HG03064 (cell line): Measurements from ENCODE around the gene INTS4.
"Not testable (repeated sequence)": the region's sequence is repeated elsewhere in the genome, so short reads cannot be mapped to it uniquely, and the experiment has no call there.

Source experiments
- ATAC-seq: cut with Tn5 transposase; IDR thresholded peaks from one replicate; pipeline ENCODE4 v1.9.1; 2021; ENCODE audit warnings: low read depth; ENCODE audit not compliant: unreplicated experiment

Gene INTS4

GRCh38 chr11:78027759-78028158 is 33.3 kb upstream of the INTS4 start:
- ATAC-seq = no peak

- ATAC-seq = no peak
Measured at GRCh38 chr11:78025378-78025777, 30.9 kb upstream of the INTS4 start.

GRCh38 chr11:78023426-78023825 is 29.0 kb upstream of the INTS4 start:
- ATAC-seq = no peak

- no peak for ATAC-seq
Measured at GRCh38 chr11:78022397-78023396, 28.2 kb upstream of the INTS4 start, which contains the start of gene KCTD14. Gene KCTD14, minus strand, starts transcription at chr11:78023276. Its CDS starts 27 bp downstream, at chr11:78023249.

GRCh38 chr11:78021611-78022010 is 27.1 kb upstream of the INTS4 start:
- no peak for ATAC-seq

GRCh38 chr11:78020246-78020645 is 25.8 kb upstream of the INTS4 start:
- no peak for ATAC-seq

GRCh38 chr11:78019808-78020207 is 25.3 kb upstream of the INTS4 start:
- ATAC-seq = no peak

- no peak for ATAC-seq
Measured at GRCh38 chr11:78015878-78016277, 21.4 kb upstream of the INTS4 start.

GRCh38 chr11:78014937-78015520 is 20.6 kb upstream of the INTS4 start:
- ATAC-seq = not testable (repeated sequence)

- ATAC-seq = no peak
Measured at GRCh38 chr11:78011301-78011700, 16.8 kb upstream of the INTS4 start.

GRCh38 chr11:78010755-78011154 is 16.3 kb upstream of the INTS4 start:
- no peak for ATAC-seq

- no peak for ATAC-seq
Measured at GRCh38 chr11:78010304-78010703, 15.8 kb upstream of the INTS4 start.

GRCh38 chr11:78009062-78009461 is 14.6 kb upstream of the INTS4 start:
- ATAC-seq = no peak

GRCh38 chr11:78000193-78000592 is 5.7 kb upstream of the INTS4 start:
- no peak for ATAC-seq

GRCh38 chr11:77999446-78000030 is 5.1 kb upstream of the INTS4 start:
- no peak for ATAC-seq

GRCh38 chr11:77993902-77994301 is 566 bp downstream of the INTS4 start:
- no peak for ATAC-seq

GRCh38 chr11:77990981-77991380 is 3.5 kb downstream of the INTS4 start:
- no peak for ATAC-seq

- ATAC-seq = not testable (repeated sequence)
Measured at GRCh38 chr11:77986456-77986855, 8.0 kb downstream of the INTS4 start.

- ATAC-seq = no peak
Measured at GRCh38 chr11:77981346-77981947, 13.0 kb downstream of the INTS4 start.

- ATAC-seq = no peak
Measured at GRCh38 chr11:77968337-77968736, 26.1 kb downstream of the INTS4 start.

- ATAC-seq = no peak
Measured at GRCh38 chr11:77967753-77968152, 26.7 kb downstream of the INTS4 start.
